Esophagus muscularis mucosa (tissue), 4 donors: ENCODE data around the gene ZNF770. TPM values are rescaled to one million over a fixed set of nuclear protein-coding genes. Genes with fewer than 3 reads are reported as not detected.

Source experiments
- DNase-seq: peaks from one replicate; pipeline ENCODE4 v3.0.0-alpha.2; 2017; ENCODE audit errors: extremely low spot score
- H3K27ac ChIP-seq, 4 donors: fragments of 200-600 bp; sonication (generic); replicated peaks in 1 of 4; 1 replicate in 3 of 4; 2 replicates in 1 of 4; pipeline ENCODE4 v1.5.1; 2016 to 2019; ENCODE audit warnings: mild to moderate bottlenecking in 1 of 4
- H3K27me3 ChIP-seq, 4 donors: fragments of 200-600 bp; sonication (generic); one replicate each; pipeline versions ENCODE4 v1.5.1 to v1.6.0; 2016 to 2019
- H3K36me3 ChIP-seq, 4 donors: fragments of 200-600 bp; sonication (generic); one replicate each; pipeline ENCODE4 v1.5.1; 2016 to 2019
- H3K4me1 ChIP-seq, 4 donors: fragments of 200-600 bp; sonication (generic); one replicate each; pipeline ENCODE4 v1.5.1; 2016 to 2019
- H3K4me3 ChIP-seq, 4 donors: fragments of 200-600 bp; sonication (generic); 1 replicate in 2 of 4; 2 replicates in 2 of 4; pipeline ENCODE4 v1.5.1; 2016 to 2019; ENCODE audit warnings: mild to moderate bottlenecking in 4 of 4, moderate library complexity in 1 of 4
- H3K9me3 ChIP-seq, 4 donors: fragments of 200-600 bp; sonication (generic); 1 replicate in 3 of 4; 2 replicates in 1 of 4; pipeline ENCODE4 v1.5.1; 2016 to 2019
- EP300 ChIP-seq: sonication (generic); formaldehyde crosslinking; IDR thresholded peaks from one replicate; pipeline ENCODE4 v1.6.1; 2017; ENCODE audit warnings: antibody characterized with exemption
- POLR2A ChIP-seq: fragments of 450-650 bp; IDR thresholded peaks from one replicate; pipeline ENCODE4 v1.6.1; 2017; ENCODE audit warnings: antibody characterized with exemption, moderate library complexity, mild to moderate bottlenecking, low read depth
- POLR2AphosphoS5 ChIP-seq, 2 donors: sonication (generic); formaldehyde crosslinking; IDR thresholded peaks; one replicate each; pipeline ENCODE4 v1.6.1; 2017; ENCODE audit warnings: antibody characterized with exemption in 2 of 2
- WGBS: methylation state at CpG from one replicate; pipeline ENCODE4 v1.1.5; 2018; 5-methylcytosine and 5-hydroxymethylcytosine counted together
- intact Hi-C: fragments of 100-400 bp; cut with DNase I; formaldehyde crosslinking; loops from one replicate; pipeline ENCODE4 v1.15.1; 2023
- total RNA-seq, 4 donors: library from RNA; depleted of rRNA; stranded (reverse); fragments of >200 nt; gene quantifications; one replicate each; pipeline versions ENCODE4 v1.1.0 to v1.2.1, GENCODE V29; 2016
- TF ChIP-seq, protein P1 (sequence below), 3 experiments: fragments of 200-600 bp in 2 of 3; fragments of 450-650 bp in 1 of 3; sonication (generic) in 2 of 3; IDR thresholded peaks; one replicate each; pipeline ENCODE4 v1.5.1; 2017 to 2019; ENCODE audit warnings: antibody characterized with exemption in 3 of 3, mild to moderate bottlenecking in 2 of 3, moderate library complexity in 1 of 3

The ZNF770 gene
- total RNA-seq, 4 donors from 2014 or later = 18.5 to 23.7 (median 20.2) TPM

- WGBS = 68% methylated on average over 1 of the region's 1 CpG
- Histone ChIP-seq H3K36me3 (no peaks in the 10 kb centered on the region), H3K27ac (no peak overlapping the region), H3K27me3 (no peaks in the 10 kb centered on the region), H3K4me1 (no peaks in the 10 kb centered on the region), H3K9me3 (no peaks in the 10 kb centered on the region), H3K4me3 (no peak overlapping the region)
- DNase-seq = no peak
- intact Hi-C loops = no loop called here
- TF ChIP-seq EP300 (no peak), POLR2AphosphoS5 (IDR thresholded peaks at IDR 0.05) (no peak), POLR2A (no peak)
- TF ChIP-seq, protein P1, sequence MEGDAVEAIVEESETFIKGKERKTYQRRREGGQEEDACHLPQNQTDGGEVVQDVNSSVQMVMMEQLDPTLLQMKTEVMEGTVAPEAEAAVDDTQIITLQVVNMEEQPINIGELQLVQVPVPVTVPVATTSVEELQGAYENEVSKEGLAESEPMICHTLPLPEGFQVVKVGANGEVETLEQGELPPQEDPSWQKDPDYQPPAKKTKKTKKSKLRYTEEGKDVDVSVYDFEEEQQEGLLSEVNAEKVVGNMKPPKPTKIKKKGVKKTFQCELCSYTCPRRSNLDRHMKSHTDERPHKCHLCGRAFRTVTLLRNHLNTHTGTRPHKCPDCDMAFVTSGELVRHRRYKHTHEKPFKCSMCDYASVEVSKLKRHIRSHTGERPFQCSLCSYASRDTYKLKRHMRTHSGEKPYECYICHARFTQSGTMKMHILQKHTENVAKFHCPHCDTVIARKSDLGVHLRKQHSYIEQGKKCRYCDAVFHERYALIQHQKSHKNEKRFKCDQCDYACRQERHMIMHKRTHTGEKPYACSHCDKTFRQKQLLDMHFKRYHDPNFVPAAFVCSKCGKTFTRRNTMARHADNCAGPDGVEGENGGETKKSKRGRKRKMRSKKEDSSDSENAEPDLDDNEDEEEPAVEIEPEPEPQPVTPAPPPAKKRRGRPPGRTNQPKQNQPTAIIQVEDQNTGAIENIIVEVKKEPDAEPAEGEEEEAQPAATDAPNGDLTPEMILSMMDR (IDR thresholded peaks at IDR 0.05) = no peak
Measured at GRCh38 chr15:34994925-34995324, 6.8 kb upstream of the ZNF770 start.

GRCh38 chr15:34993877-34994276, 5.8 kb upstream of the ZNF770 start:
- Histone ChIP-seq H3K27ac (no peak overlapping the region), H3K9me3 (no peaks in the 10 kb centered on the region), H3K4me1 (peaks cover 5 to 7% (median 5%) of the 10 kb centered on the region in 4 donors), H3K36me3 (no peaks in the 10 kb centered on the region), H3K4me3 (no peak overlapping the region), H3K27me3 (no peaks in the 10 kb centered on the region)
- TF ChIP-seq EP300 (no peak), POLR2AphosphoS5 (IDR thresholded peaks at IDR 0.05) (no peak), POLR2A (no peak)
- TF ChIP-seq, protein P1 (IDR thresholded peaks at IDR 0.05) = no peak
- 90% methylated on average over 4 of the region's 4 CpGs for WGBS
- intact Hi-C loops = no loop called here
- DNase-seq = no peak

DNA sequence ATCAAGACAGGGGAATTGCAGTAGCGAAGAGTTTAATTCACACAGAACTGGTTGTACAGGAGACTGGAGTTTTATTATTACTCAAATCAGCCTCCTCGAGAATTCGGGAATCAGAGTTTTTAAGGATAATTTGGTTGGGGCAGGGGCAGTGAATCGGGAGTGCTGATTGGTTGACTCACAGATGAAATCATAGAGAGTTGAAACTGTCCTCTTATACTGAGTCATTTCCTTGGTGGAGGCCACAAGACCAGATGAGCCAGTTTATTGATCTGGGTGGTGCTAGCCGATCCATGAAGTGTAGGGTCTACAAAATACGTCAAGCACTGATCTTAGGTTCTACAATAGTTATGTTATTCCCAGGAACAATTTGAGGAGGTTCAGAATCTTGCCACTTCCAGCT, 5.3 kb upstream of the ZNF770 start:
- DNase-seq = no peak
- Histone ChIP-seq H3K36me3 (no peaks in the 10 kb centered on the region), H3K4me3 (no peak overlapping the region), H3K27me3 (no peaks in the 10 kb centered on the region), H3K4me1 (peaks cover 5 to 9% (median 7%) of the 10 kb centered on the region in 4 donors), H3K27ac (no peak overlapping the region), H3K9me3 (no peaks in the 10 kb centered on the region)
- WGBS = 96% methylated on average over 6 of the region's 6 CpGs
- TF ChIP-seq POLR2AphosphoS5 (IDR thresholded peaks at IDR 0.05) (no peak), POLR2A (no peak), EP300 (no peak)
- TF ChIP-seq, protein P1 (IDR thresholded peaks at IDR 0.05) = no peak
- intact Hi-C loops = no loop called here

DNA sequence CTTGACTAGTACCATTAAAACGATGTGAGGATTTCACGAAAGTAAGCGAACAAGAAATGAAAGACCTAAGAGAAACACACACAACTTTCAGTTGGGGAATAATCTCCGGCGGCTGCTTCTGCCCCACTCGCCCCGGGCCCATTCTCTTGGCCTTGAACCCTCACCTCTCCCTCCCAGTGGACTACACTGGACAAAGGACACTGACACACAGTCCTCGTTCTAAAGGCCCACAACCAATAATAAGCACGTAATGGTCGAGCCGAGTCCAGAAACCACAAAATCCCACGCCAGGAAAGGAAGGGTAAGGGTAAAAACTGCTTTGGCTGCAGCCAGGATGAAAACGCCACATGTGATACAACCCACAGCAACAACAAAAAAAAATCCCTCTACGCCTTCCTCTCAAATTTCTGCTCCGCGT, 469 bp downstream of the ZNF770 start:
- 0% methylated on average over 16 of the region's 16 CpGs for WGBS
- DNase-seq = no peak
- TF ChIP-seq POLR2A = no peak
- TF ChIP-seq, protein P1 (IDR thresholded peaks at IDR 0.05) = no peak
- TF ChIP-seq POLR2AphosphoS5 (IDR thresholded peaks at IDR 0.05) = no peak
- no peak for TF ChIP-seq EP300

More for the DNA sequence above, 469 bp downstream of the ZNF770 start:
- intact Hi-C loops = loop anchor here (10.0 kb wide), 1 partner anchor 763 kb away; the partner anchor contains the start of gene EMC4
- Histone ChIP-seq H3K4me1 (peaks cover 34 to 45% (median 42%) of the 10 kb centered on the region in 4 donors), H3K4me3 (peak overlapping the region; percentile 71 to 84 (median 79)), H3K27ac (peak overlapping the region; percentile 93 to 96 (median 95)), H3K9me3 (no peaks in the 10 kb centered on the region), H3K36me3 (peaks cover 5 to 20% (median 8%) of the 10 kb centered on the region in 4 donors), H3K27me3 (no peaks in the 10 kb centered on the region)
